ENCODE data around the gene FBXL22.
"Not testable (repeated sequence)": the region's sequence is repeated elsewhere in the genome, so short reads cannot be mapped to it uniquely, and the experiment has no call there.

The FBXL22 gene

GRCh38 chr15:63595065-63595464, 2.1 kb upstream of the FBXL22 start:
- DNase-seq, result no peak

- no peak for DNase-seq
Observed at GRCh38 chr15:63595688-63596087, 1.5 kb upstream of the FBXL22 start.

DNA sequence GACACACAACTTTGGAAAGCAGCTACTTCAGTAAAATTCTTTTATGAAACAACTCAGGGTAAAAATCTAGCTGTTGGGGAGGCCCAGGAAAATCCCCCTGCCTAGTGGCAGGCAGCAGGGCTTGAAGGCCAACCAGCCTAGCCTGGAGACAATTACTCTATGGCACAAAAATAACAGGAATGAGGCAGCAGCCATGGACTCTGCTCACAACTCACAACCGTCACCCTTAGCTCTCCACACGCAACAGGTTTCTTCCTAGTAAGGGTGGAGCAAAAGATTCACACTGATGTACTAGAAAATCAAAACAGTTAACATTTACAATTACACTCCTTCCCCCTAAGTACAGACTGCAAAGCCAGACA, 530 bp upstream of the FBXL22 start:
- DNase-seq, result no peak

- DNase-seq, result no peak
Observed at GRCh38 chr15:63597821-63598220, 634 bp downstream of the FBXL22 start.

DNA sequence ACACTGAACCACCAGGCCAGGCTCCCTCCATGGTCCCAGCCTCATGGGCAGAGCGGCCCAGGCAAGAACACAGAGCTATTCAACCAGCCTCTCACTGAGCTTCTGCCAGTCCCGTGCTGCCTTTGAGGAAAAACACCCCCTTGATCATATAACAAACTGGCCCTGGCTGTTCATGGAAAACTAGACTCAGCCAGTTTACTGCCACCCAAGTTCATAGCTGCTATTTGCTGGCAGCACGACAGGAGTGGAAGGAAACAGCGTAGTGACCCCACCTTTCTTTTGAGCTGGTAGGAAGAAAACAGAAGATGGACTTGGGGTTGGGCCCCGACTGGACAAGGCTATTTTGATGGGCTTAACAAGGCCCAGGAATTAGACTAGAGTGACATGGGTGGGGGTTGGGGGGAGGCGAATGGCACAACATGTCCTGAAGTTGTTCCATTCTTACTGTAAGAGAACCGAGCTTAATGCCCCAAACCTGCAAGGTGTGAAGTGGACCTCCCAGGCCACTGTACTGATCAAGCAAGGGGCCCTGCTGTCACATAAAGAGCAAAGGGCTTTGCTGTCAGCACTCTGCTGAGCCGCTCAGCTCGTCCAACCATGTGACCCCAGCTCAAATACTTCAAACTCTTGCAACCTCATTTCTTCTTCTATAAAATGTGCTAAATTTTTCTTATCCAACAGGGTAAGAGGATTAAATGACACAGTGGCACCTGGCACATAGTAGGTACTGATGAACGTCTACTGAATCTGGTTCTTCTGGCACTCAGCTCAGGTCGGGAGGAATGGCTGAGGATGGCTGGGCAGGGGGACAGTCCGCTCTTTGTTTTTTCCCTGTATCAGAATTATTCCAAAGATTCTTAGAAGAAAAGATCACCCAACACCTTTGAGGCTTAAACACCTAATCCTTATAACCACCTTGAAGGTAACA, 1.6 kb downstream of the FBXL22 start:
- DNase-seq, result no peak

- DNase-seq, result no peak
Observed at GRCh38 chr15:63599401-63600000, 2.3 kb downstream of the FBXL22 start.

GRCh38 chr15:63600001-63600615, 2.9 kb downstream of the FBXL22 start:
- DNase-seq, result no peak

DNA sequence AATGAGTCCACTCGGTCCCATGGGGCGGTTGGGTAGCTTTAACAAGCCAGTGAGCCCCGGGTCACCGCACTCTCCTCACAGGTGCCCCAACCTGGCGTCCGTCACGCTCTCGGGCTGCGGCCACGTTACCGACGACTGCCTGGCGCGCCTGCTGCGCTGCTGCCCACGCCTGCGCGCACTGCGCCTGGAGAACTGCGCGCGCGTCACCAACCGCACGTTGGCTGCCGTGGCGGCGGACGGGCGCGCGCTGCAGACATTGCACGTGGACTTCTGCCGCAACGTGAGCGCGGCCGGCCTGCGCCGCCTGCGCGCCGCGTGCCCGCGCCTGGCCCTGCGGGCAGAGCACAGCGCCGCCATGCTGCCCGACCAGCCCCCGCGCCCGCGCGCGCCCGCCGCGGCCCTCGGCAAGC, 3.4 kb downstream of the FBXL22 start:
- peak; percentile 95 for DNase-seq

DNA sequence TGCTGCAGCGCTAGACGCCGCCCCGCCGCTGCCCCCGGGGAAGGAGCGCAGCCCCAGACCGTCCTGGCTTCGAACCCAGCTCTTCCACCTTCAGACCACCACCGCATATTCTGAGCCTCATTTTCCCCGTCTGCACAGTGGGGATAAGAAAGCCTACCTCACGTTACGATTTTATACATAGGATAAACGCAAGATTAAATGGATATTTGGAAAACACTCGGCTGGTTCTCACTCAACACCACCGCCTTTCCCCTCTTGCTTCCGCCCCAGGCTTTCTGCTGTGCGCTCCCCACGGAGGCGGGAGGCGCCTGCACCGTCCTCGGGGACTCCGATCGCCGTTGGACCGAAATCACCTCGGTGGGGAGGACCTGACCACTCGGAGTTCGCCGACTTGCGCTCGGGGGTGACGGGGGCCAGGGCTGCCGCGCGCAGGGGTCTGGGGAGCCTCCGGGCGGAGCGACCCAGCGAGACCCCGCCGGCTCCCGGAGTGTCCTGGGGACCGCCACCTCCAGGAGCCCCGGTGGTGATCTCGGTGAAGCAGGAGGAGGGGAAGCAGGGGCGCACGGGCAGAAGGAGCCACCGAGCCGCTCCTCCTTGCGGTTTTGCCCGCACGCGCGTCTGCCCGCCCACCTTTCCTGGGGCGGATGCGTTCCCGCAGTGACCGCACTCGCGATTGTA, 4.0 kb downstream of the FBXL22 start:
- DNase-seq, result no peak

GRCh38 chr15:63601704-63602185, 4.6 kb downstream of the FBXL22 start:
- DNase-seq, result peak; percentile 59

- no peak for DNase-seq
Observed at GRCh38 chr15:63602595-63602994, 5.4 kb downstream of the FBXL22 start.

DNA sequence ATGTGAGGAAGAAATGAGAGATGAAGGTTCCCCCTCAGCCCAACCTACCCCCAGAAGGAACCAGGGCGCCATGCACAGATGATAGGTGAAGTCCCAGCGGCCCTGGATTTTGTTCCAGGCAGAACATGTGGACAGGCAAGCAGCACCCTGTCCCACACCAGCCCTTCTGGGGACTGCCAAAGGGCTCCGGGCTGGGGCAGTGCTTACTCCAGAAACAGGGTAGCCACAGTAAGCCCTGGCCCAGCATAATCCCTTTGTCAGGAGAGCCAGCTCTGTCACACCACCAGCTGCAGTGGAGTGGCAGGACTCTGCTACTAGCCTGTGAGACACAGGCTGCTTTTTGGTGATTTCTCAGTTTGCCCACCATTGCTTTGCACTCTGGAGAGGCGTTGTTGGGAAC, 6.3 kb downstream of the FBXL22 start:
- no peak for DNase-seq

- DNase-seq, result no peak
Observed at GRCh38 chr15:63604281-63604680, 7.1 kb downstream of the FBXL22 start.

DNA sequence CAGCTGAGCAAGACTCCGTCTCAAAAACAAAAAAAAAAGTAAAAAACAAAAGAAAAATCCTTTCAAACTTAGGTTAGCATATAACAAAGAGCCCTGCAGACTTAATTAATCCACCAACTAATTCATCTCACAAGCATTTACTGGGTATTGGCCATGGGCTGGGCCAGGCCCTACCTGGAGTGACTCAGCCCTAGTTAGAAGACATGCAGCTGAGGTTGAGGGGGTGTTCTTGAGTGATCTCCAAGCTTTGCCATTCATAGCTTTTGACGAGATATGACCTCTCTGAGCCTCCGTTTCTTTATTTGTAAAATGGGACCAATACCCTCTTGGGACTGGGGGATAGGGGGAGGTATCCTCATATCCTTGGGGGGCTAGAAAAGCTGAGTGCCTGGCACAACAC, 7.8 kb downstream of the FBXL22 start:
- DNase-seq, result no peak

- DNase-seq, result no peak
Observed at GRCh38 chr15:63605816-63606215, 8.6 kb downstream of the FBXL22 start.

- no peak for DNase-seq
Observed at GRCh38 chr15:63606308-63606707, 9.1 kb downstream of the FBXL22 start.

- DNase-seq, result no peak
Observed at GRCh38 chr15:63608989-63609388, 11.8 kb downstream of the FBXL22 start.

- no peak for DNase-seq
Observed at GRCh38 chr15:63609448-63609847, 12.3 kb downstream of the FBXL22 start.

- peak; percentile 70 for DNase-seq
Observed at GRCh38 chr15:63610209-63610841, 13.1 kb downstream of the FBXL22 start.

GRCh38 chr15:63611177-63611576, 14.0 kb downstream of the FBXL22 start:
- peak; percentile 60 for DNase-seq

- DNase-seq, result no peak
Observed at GRCh38 chr15:63612300-63612699, 15.1 kb downstream of the FBXL22 start.

- DNase-seq, result no peak
Observed at GRCh38 chr15:63615935-63616334, 18.7 kb downstream of the FBXL22 start.

- not testable (repeated sequence) for DNase-seq
Observed at GRCh38 chr15:63617147-63617546, 20.0 kb downstream of the FBXL22 start.

Measured in NCI-H2171 (cell line).